ENCODE data around the gene TMTC1.

DNA sequence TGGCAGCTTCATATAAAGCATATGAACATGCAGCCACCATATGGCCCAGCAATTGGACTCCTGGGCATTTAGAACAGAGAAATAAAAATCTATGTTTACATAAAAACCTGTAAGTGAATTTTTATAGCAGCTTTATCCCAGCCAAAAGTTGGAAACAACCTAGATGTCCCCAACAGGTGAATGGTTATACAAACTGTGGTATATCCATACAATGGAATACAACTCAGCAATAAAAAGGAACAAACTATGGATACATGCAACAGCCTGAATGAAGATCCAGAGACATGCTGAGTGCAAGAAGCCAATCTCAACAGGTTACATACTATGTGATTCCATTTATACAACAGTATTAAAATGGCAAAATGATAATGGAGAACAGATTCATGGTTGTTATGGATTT lies 3.7 kb downstream of the TMTC1 start:
- TF ChIP-seq, protein P1, sequence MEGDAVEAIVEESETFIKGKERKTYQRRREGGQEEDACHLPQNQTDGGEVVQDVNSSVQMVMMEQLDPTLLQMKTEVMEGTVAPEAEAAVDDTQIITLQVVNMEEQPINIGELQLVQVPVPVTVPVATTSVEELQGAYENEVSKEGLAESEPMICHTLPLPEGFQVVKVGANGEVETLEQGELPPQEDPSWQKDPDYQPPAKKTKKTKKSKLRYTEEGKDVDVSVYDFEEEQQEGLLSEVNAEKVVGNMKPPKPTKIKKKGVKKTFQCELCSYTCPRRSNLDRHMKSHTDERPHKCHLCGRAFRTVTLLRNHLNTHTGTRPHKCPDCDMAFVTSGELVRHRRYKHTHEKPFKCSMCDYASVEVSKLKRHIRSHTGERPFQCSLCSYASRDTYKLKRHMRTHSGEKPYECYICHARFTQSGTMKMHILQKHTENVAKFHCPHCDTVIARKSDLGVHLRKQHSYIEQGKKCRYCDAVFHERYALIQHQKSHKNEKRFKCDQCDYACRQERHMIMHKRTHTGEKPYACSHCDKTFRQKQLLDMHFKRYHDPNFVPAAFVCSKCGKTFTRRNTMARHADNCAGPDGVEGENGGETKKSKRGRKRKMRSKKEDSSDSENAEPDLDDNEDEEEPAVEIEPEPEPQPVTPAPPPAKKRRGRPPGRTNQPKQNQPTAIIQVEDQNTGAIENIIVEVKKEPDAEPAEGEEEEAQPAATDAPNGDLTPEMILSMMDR (IDR thresholded peaks at IDR 0.05; ENCODE audit: low read depth, low read length) = no peak
- TF ChIP-seq POLR2A (IDR thresholded peaks at IDR 0.05; ENCODE audit: extremely low read depth, insufficient read length) (no peak), MYC (IDR thresholded peaks at IDR 0.05; ENCODE audit: low read depth, low read length) (no peak)
- TF ChIP-seq, protein P2, sequence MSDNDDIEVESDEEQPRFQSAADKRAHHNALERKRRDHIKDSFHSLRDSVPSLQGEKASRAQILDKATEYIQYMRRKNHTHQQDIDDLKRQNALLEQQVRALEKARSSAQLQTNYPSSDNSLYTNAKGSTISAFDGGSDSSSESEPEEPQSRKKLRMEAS (IDR thresholded peaks at IDR 0.05; ENCODE audit: low read depth, low read length) = no peak

All from NB4 (cell line).